RWPE2 (cell line): ENCODE results near the gene CSNK1G1.

Experiments used
- ATAC-seq: fragments of 200-7000 bp; cut with Tn5 transposase; 3 replicates; pipeline ENCODE4 v1.9.1; 2021; ENCODE audit warnings: low read depth
- DNase-seq: peaks from one replicate; pipeline ENCODE4 v3.0.0-alpha.2; 2020; ENCODE audit warnings: low spot score
- H3K27ac ChIP-seq: fragments of 450-650 bp; 2 replicates; pipeline ENCODE4 v1.5.1; 2017; ENCODE audit warnings: mild to moderate bottlenecking; ENCODE audit not compliant: poor library complexity, severe bottlenecking
- H3K27me3 ChIP-seq: fragments of 250-450 bp; sonication (Bioruptor Pico); 2 replicates; pipeline ENCODE4 v1.5.1; 2021; ENCODE audit warnings: mild to moderate bottlenecking, moderate library complexity; ENCODE audit not compliant: insufficient read depth, poor library complexity, severe bottlenecking
- H3K36me3 ChIP-seq: fragments of 250-450 bp; sonication (Bioruptor Pico); 2 replicates; pipeline ENCODE4 v1.5.1; 2020; ENCODE audit warnings: low read depth, mild to moderate bottlenecking, moderate library complexity
- H3K4me1 ChIP-seq: fragments of 250-450 bp; sonication (Bioruptor Pico); 2 replicates; pipeline ENCODE4 v1.5.1; 2021; ENCODE audit warnings: mild to moderate bottlenecking, moderate library complexity; ENCODE audit not compliant: insufficient read depth, poor library complexity, severe bottlenecking
- H3K4me3 ChIP-seq: fragments of 250-450 bp; sonication (Bioruptor Pico); 2 replicates; pipeline ENCODE4 v1.5.1; 2021; ENCODE audit warnings: mild to moderate bottlenecking, moderate library complexity; ENCODE audit not compliant: severe bottlenecking
- H3K9me3 ChIP-seq: fragments of 250-450 bp; sonication (Bioruptor Pico); 2 replicates; pipeline ENCODE4 v1.5.1; 2021; ENCODE audit warnings: mild to moderate bottlenecking, moderate library complexity; ENCODE audit not compliant: severe bottlenecking
- CTCF ChIP-seq: fragments of 450-650 bp; IDR thresholded peaks from one replicate; pipeline ENCODE4 v1.5.1; 2017; ENCODE audit warnings: mild to moderate bottlenecking, moderate library complexity; ENCODE audit not compliant: poor library complexity, severe bottlenecking

CSNK1G1 gene

GRCh38 chr15:64343841-64344240, 12.1 kb downstream of the CSNK1G1 start:
- Histone ChIP-seq H3K9me3 (no peaks in the 10 kb centered on the region), H3K27me3 (no peaks in the 10 kb centered on the region), H3K4me3 (no peak overlapping the region), H3K36me3 (peaks cover 65% of the 10 kb centered on the region), H3K4me1 (peaks cover 23% of the 10 kb centered on the region), H3K27ac (peak overlapping the region; percentile 24)
- DNase-seq, result no peak
- peak; percentile 24; the same call in 1 of the 3 replicates for ATAC-seq
- TF ChIP-seq CTCF, result no peak

DNA sequence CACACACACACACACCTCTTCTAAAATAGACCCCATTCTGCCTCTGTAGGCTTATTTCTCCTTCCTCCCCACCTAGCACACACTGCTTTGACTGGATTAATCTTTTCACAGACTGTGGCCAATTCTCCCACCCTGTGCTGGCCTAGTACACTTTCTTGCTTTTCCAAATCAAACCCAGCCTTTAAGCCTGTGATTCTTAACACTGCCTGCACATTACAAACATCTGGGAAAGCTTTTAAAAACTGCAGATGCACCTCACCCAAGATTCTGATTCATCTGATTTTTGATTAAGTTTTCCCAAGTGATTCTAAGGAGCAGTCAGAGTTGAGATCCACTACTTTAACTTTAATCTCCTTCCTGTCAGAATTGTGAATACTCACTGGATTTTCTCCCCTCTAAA, 12.8 kb downstream of the CSNK1G1 start:
- H3K4me3 ChIP-seq, result no peak overlapping the region
- H3K36me3 ChIP-seq, result peaks cover 60% of the 10 kb centered on the region
- no peaks in the 10 kb centered on the region for H3K27me3 ChIP-seq
- H3K27ac ChIP-seq, result peak overlapping the region; percentile 24
- H3K4me1 ChIP-seq, result peaks cover 23% of the 10 kb centered on the region
- DNase-seq (no peak), ATAC-seq (no peak)
- H3K9me3 ChIP-seq, result no peaks in the 10 kb centered on the region
- no peak for TF ChIP-seq CTCF

DNA sequence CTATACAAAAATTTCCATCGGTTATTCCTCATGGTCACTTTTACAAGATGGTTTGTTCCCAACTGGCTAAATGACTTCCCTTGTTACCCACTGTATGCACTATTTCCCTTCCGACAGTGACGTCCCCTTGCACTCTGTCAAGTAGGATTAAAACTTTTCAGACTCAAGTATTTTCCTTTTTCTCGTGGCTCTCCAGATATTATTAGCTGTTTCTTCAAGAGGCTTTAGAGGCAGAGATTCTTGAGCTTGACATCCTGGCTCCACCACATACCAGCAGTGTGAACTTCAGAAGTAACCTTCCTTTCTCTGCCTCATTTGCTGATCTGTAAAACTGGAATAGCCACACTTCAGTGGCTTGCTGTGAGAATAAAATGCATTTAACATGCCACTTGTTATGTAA, 14.0 kb downstream of the CSNK1G1 start:
- H3K27me3 ChIP-seq, result no peaks in the 10 kb centered on the region
- no peak overlapping the region for H3K4me3 ChIP-seq
- no peak for TF ChIP-seq CTCF
- ATAC-seq, result no peak
- no peak for DNase-seq
- peaks cover 23% of the 10 kb centered on the region for H3K4me1 ChIP-seq
- H3K9me3 ChIP-seq, result no peaks in the 10 kb centered on the region
- peaks cover 49% of the 10 kb centered on the region for H3K36me3 ChIP-seq
- no peak overlapping the region for H3K27ac ChIP-seq

DNA sequence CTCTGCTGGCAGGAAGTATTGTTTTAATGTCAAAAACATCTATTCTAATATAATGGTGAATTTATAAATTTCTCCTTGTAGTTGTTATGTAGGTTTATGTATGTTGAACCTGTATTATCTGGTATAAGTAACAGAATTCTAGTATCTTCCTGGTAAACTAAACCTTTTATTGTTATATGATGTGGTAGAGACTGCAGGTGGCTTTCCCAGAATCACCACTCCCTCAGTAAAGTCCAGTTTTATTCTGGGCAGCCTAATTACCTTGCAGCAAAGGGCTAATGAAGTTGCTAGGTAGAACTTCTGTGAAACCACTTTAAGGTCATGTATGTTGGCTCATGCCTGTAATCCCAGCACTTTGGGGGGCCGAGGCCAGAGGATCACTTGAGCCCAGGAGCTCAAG, 15.6 kb downstream of the CSNK1G1 start:
- DNase-seq, result no peak

More for the DNA sequence above, 15.6 kb downstream of the CSNK1G1 start:
- Histone ChIP-seq H3K4me1 (peaks cover 21% of the 10 kb centered on the region), H3K4me3 (no peak overlapping the region), H3K9me3 (no peaks in the 10 kb centered on the region), H3K36me3 (peaks cover 44% of the 10 kb centered on the region), H3K27ac (no peak overlapping the region), H3K27me3 (no peaks in the 10 kb centered on the region)
- no peak for TF ChIP-seq CTCF
- ATAC-seq, result no peak
